WTC11 (cell line): ENCODE measurements around the gene GNAL.

ENCODE experiments used
- ESRRA ChIP-seq: sonication (generic); formaldehyde crosslinking; IDR thresholded peaks from 2 replicates; pipeline ENCODE4 v1.8.1; 2022; ENCODE audit warnings: mild to moderate bottlenecking, missing genetic modification reagents, borderline replicate concordance
- MXD4 ChIP-seq: fragments of 250-450 bp; sonication (Bioruptor Pico); IDR thresholded peaks from 2 replicates; pipeline ENCODE4 v1.8.0; 2021; ENCODE audit warnings: mild to moderate bottlenecking, moderate library complexity, borderline replicate concordance
- NFE2L1 ChIP-seq: sonication (generic); formaldehyde crosslinking; IDR thresholded peaks from 2 replicates; pipeline ENCODE4 v1.8.1; 2023; ENCODE audit warnings: missing genetic modification reagents
- NR3C1 ChIP-seq: sonication (generic); formaldehyde crosslinking; conservative IDR thresholded peaks from 2 replicates; pipeline ENCODE4 v1.8.1; 2023; ENCODE audit warnings: low read depth, mild to moderate bottlenecking, missing genetic modification reagents
- ZNF121 ChIP-seq: sonication (generic); formaldehyde crosslinking; IDR thresholded peaks from 2 replicates; pipeline ENCODE4 v1.8.0; 2023; ENCODE audit warnings: missing genetic modification reagents
- ZNF416 ChIP-seq: fragments of 250-450 bp; sonication (Bioruptor Pico); IDR thresholded peaks from 2 replicates; pipeline ENCODE4 v1.9.0; 2021; ENCODE audit warnings: mild to moderate bottlenecking, inconsistent platforms
- TF ChIP-seq, protein P1 (sequence below): sonication (generic); formaldehyde crosslinking; conservative IDR thresholded peaks from 2 replicates; pipeline ENCODE4 v1.8.1; 2022; ENCODE audit warnings: mild to moderate bottlenecking, missing genetic modification reagents
- TF ChIP-seq, protein P2 (sequence below): fragments of 200-600 bp; IDR thresholded peaks from 2 replicates; pipeline ENCODE4 v1.8.0; 2022; ENCODE audit warnings: antibody characterized with exemption
- TF ChIP-seq, protein P3 (sequence below): sonication (generic); formaldehyde crosslinking; IDR thresholded peaks from 2 replicates; pipeline ENCODE4 v1.8.0; 2022; ENCODE audit warnings: mild to moderate bottlenecking, missing genetic modification reagents
- TF ChIP-seq, protein P4 (sequence below): sonication (generic); formaldehyde crosslinking; IDR thresholded peaks from 2 replicates; pipeline ENCODE4 v1.8.1; 2023; ENCODE audit warnings: mild to moderate bottlenecking, missing genetic modification reagents

DNA sequence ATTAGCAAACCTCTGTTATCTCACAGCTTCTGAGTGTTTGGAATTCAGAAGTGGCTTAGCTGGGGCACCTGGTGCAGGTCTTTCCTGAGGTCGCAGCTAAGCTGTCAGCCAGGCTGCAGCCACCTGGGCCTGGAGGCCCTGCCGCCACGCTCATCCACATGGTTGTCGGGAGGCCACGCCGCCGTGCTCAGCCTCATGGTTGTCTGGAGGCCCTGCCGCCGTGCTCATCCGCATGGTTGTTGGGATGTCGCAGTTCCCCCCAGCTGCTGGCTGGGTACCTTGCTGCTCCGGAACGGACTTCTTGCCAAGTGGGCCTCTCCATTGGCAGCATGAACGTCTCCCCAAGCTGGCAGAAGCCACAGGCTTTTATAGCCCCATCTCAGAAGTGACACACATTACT, 243.3 kb downstream of the GNAL start:
- TF ChIP-seq, protein P1, sequence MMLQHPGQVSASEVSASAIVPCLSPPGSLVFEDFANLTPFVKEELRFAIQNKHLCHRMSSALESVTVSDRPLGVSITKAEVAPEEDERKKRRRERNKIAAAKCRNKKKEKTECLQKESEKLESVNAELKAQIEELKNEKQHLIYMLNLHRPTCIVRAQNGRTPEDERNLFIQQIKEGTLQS (CRISPR knock-in tag), result no peak
- TF ChIP-seq, protein P2, sequence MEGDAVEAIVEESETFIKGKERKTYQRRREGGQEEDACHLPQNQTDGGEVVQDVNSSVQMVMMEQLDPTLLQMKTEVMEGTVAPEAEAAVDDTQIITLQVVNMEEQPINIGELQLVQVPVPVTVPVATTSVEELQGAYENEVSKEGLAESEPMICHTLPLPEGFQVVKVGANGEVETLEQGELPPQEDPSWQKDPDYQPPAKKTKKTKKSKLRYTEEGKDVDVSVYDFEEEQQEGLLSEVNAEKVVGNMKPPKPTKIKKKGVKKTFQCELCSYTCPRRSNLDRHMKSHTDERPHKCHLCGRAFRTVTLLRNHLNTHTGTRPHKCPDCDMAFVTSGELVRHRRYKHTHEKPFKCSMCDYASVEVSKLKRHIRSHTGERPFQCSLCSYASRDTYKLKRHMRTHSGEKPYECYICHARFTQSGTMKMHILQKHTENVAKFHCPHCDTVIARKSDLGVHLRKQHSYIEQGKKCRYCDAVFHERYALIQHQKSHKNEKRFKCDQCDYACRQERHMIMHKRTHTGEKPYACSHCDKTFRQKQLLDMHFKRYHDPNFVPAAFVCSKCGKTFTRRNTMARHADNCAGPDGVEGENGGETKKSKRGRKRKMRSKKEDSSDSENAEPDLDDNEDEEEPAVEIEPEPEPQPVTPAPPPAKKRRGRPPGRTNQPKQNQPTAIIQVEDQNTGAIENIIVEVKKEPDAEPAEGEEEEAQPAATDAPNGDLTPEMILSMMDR, result no peak
- TF ChIP-seq NFE2L1, result no peak
- no peak for TF ChIP-seq MXD4 (CRISPR knock-in tag)
- no peak for TF ChIP-seq NR3C1 (CRISPR knock-in tag)
- TF ChIP-seq, protein P3, sequence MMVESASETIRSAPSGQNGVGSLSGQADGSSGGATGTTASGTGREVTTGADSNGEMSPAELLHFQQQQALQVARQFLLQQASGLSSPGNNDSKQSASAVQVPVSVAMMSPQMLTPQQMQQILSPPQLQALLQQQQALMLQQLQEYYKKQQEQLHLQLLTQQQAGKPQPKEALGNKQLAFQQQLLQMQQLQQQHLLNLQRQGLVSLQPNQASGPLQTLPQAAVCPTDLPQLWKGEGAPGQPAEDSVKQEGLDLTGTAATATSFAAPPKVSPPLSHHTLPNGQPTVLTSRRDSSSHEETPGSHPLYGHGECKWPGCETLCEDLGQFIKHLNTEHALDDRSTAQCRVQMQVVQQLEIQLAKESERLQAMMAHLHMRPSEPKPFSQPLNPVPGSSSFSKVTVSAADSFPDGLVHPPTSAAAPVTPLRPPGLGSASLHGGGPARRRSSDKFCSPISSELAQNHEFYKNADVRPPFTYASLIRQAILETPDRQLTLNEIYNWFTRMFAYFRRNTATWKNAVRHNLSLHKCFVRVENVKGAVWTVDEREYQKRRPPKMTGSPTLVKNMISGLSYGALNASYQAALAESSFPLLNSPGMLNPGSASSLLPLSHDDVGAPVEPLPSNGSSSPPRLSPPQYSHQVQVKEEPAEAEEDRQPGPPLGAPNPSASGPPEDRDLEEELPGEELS (CRISPR knock-in tag), result no peak
- no peak for TF ChIP-seq ESRRA (CRISPR knock-in tag)
- TF ChIP-seq ZNF121 (CRISPR knock-in tag), result no peak
- TF ChIP-seq ZNF416 (CRISPR knock-in tag), result no peak
- TF ChIP-seq, protein P4, sequence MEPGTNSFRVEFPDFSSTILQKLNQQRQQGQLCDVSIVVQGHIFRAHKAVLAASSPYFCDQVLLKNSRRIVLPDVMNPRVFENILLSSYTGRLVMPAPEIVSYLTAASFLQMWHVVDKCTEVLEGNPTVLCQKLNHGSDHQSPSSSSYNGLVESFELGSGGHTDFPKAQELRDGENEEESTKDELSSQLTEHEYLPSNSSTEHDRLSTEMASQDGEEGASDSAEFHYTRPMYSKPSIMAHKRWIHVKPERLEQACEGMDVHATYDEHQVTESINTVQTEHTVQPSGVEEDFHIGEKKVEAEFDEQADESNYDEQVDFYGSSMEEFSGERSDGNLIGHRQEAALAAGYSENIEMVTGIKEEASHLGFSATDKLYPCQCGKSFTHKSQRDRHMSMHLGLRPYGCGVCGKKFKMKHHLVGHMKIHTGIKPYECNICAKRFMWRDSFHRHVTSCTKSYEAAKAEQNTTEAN (CRISPR knock-in tag), result no peak
